ENCODE results near the gene EYA2.

DNA sequence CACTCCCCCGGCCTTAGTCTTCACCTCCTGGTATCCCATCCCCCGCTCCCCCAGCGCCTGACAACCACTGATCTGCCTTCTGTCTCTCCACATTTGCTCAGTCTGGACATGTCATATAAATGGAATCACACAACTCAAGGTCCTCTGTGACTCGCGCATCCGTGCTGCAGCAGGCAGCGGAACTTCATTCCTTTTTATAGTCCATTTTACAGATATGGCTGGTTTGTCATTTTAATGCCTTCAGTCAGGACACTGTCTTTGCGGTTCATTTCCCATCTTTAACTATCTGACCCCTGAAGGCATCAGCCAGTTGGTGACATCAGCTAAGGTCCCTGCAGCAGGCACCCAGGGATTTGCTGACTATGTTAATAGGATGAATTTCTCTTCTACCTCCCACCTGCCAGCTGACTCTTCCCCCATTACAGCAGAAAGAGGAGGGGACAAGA, 336.2 kb downstream of the EYA2 start:
- no peak for TF ChIP-seq EZH2 (IDR thresholded peaks at IDR 0.05; ENCODE audit: borderline replicate concordance, low read length)
- TF ChIP-seq, protein P1, sequence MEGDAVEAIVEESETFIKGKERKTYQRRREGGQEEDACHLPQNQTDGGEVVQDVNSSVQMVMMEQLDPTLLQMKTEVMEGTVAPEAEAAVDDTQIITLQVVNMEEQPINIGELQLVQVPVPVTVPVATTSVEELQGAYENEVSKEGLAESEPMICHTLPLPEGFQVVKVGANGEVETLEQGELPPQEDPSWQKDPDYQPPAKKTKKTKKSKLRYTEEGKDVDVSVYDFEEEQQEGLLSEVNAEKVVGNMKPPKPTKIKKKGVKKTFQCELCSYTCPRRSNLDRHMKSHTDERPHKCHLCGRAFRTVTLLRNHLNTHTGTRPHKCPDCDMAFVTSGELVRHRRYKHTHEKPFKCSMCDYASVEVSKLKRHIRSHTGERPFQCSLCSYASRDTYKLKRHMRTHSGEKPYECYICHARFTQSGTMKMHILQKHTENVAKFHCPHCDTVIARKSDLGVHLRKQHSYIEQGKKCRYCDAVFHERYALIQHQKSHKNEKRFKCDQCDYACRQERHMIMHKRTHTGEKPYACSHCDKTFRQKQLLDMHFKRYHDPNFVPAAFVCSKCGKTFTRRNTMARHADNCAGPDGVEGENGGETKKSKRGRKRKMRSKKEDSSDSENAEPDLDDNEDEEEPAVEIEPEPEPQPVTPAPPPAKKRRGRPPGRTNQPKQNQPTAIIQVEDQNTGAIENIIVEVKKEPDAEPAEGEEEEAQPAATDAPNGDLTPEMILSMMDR (conservative IDR thresholded peaks at IDR 0.05 in 1 of 2, IDR thresholded peaks at IDR 0.05 in 1 of 2; ENCODE audit: extremely low read depth in 1 of 2, insufficient read depth in 1 of 2, low read depth in 1 of 2, low read length in 2 of 2), result no peak

All from mammary epithelial cell (primary cell).